ENCODE data around the gene TRMT2A. TPM values are rescaled to one million over a fixed set of nuclear protein-coding genes. Genes with fewer than 3 reads are reported as not detected.
A peak's percentile ranks its signal among the peaks of the same experiment; 100 is the strongest.

TRMT2A gene
- total RNA-seq, 2 experiments from 2014 or later = 97.5 to 118 TPM

DNA sequence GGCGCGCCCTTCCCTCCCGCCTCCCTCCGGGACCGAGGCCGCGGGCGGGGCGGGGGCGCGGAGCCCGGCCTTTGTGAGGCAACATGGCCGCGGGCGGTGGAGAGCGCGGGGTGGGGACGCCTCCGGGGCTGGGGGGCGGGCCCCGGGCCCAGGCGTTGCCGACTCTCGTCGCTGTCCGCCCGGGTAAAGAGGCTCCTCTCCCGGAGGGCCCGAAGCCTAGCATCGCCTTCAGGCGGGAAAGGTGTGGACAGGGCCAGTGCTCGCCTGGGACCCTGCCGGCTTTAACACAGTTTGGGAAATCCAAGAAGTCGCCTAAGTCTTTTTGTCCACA is 36.6 kb downstream of the TRMT2A start:
- peaks cover under 1% of the 10 kb centered on the region; the same call in 1 of the 2 replicates for H3K36me3 ChIP-seq (ENCODE audit: insufficient read depth, low read length)
- no peaks in the 10 kb centered on the region for H3K9me3 ChIP-seq (ENCODE audit: low read length)
- no TSS peak for BruUV-seq (replicated peaks)
- peaks cover 49% of the 10 kb centered on the region for H3K79me2 ChIP-seq (ENCODE audit: insufficient read depth, low read depth, low read length)
- ChIA-PET CTCF (ENCODE audit: unreplicated experiment) (interaction anchor here (1.0 kb wide), 1 partner anchor 350 kb away, joined by 4 read pairs; no protein-coding TSS in a partner anchor), POLR2A (no interaction called here)
- H3K27ac ChIP-seq (ENCODE audit: low read depth, low read length, poor library complexity, severe bottlenecking) = peak overlapping the region; percentile 70
- H4K20me1 ChIP-seq (ENCODE audit: insufficient read depth, low read length) = 0 out of 2 replicates have a peak, but pooled peaks cover 3% of the 10 kb centered on the region
- H3K4me2 ChIP-seq (ENCODE audit: low read length) = peak overlapping the region; percentile 100
- no peak for TF ChIP-seq EZH2phosphoT487 (IDR thresholded peaks at IDR 0.05; ENCODE audit: borderline replicate concordance, low read depth, low read length)
- TF ChIP-seq, protein P1, sequence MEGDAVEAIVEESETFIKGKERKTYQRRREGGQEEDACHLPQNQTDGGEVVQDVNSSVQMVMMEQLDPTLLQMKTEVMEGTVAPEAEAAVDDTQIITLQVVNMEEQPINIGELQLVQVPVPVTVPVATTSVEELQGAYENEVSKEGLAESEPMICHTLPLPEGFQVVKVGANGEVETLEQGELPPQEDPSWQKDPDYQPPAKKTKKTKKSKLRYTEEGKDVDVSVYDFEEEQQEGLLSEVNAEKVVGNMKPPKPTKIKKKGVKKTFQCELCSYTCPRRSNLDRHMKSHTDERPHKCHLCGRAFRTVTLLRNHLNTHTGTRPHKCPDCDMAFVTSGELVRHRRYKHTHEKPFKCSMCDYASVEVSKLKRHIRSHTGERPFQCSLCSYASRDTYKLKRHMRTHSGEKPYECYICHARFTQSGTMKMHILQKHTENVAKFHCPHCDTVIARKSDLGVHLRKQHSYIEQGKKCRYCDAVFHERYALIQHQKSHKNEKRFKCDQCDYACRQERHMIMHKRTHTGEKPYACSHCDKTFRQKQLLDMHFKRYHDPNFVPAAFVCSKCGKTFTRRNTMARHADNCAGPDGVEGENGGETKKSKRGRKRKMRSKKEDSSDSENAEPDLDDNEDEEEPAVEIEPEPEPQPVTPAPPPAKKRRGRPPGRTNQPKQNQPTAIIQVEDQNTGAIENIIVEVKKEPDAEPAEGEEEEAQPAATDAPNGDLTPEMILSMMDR (conservative IDR thresholded peaks at IDR 0.05; ENCODE audit: low read length) = no peak
- H2AFZ ChIP-seq (ENCODE audit: low read length) = peak overlapping the region; percentile 75
- H3K4me3 ChIP-seq (ENCODE audit: low read depth, low read length, poor library complexity, severe bottlenecking) = peak overlapping the region; percentile 99
- H3K9me2 ChIP-seq (ENCODE audit: insufficient read depth, low read length) = no peaks in the 10 kb centered on the region
- intact Hi-C loops (cut with micrococcal nuclease; ENCODE audit: unreplicated experiment) = loop anchor here (1.0 to 5.0 kb wide), 3 partner anchors 37 to 118 kb away; partner anchors contain the start of genes TANGO2 and TRMT2A
- peaks cover 40% of the 10 kb centered on the region for H3K4me1 ChIP-seq (ENCODE audit: insufficient read depth, low read length, poor library complexity, severe bottlenecking)
- peak; percentile 76 for DNase-seq (ENCODE audit: low spot score)

DNA sequence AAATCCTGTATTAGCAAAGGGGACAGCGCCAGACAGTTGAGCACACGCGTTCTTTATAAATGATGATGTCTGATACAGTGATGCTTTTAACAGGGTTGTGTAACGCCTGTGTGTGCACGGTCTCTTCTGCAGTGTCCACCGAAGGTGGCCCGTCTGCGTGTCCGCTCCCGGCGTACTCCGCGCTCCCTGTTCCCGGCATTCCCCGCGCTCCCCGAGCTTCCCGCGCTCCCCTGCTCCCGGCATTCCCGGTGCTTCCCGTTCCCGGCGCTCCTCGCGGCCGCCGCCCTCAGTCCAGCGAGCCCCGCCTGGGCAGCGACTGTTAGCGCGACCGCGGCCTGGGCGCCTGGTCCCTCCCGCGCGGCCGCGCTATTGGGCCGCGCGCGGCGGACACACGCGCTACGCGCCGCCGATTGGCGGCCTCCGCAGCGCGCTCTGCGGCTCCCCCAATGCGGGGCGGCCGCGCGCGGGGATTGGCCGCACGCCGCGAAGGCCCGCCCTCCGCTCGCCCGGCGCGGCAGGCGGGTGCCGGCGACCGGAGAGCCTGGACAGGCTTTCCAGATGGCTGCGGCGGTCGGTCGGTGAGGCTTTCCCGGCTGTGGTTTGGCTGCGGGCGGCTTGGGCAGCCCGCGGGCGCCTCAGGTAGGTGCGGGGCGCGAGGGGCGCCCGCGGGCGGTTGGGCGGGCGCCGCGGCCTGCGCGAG is 37.1 kb downstream of the TRMT2A start, which contains the start of gene DGCR8:
DGCR8 (plus strand) TSS at position 497 of the 700 bp plus-strand sequence. CDS start 5,723 bp downstream, outside the sequence.
- H3K4me2 ChIP-seq (ENCODE audit: low read length) = peak within 1 kb of the TSS; percentile 100
- ChIA-PET POLR2A (interaction anchor here (0.6 kb wide), 1 partner anchor 34 kb away, joined by 4 read pairs; no protein-coding TSS in a partner anchor), CTCF (ENCODE audit: unreplicated experiment) (interaction anchor here (1.0 kb wide), 1 partner anchor 350 kb away, joined by 4 read pairs; no protein-coding TSS in a partner anchor)
- intact Hi-C loops (cut with micrococcal nuclease; ENCODE audit: unreplicated experiment) = loop anchor here (1.0 to 5.0 kb wide), 3 partner anchors 37 to 118 kb away; partner anchors contain the start of genes TANGO2 and TRMT2A
- H3K4me3 ChIP-seq (ENCODE audit: low read depth, low read length, poor library complexity, severe bottlenecking) = peak within 1 kb of the TSS; percentile 99
- no peaks in the 10 kb centered on the region for H3K9me2 ChIP-seq (ENCODE audit: insufficient read depth, low read length)
- 0 out of 2 replicates have a peak, but pooled peaks cover 3% of the 10 kb centered on the region for H4K20me1 ChIP-seq (ENCODE audit: insufficient read depth, low read length)
- no TSS peak for BruUV-seq (replicated peaks)
- no peak for TF ChIP-seq EZH2phosphoT487 (IDR thresholded peaks at IDR 0.05; ENCODE audit: borderline replicate concordance, low read depth, low read length)
- TF ChIP-seq, protein P1 (conservative IDR thresholded peaks at IDR 0.05; ENCODE audit: low read length) = no peak
- peak; percentile 91 for DNase-seq (ENCODE audit: low spot score)
- H3K27ac ChIP-seq (ENCODE audit: low read depth, low read length, poor library complexity, severe bottlenecking) = peak within 1 kb of the TSS; percentile 70
- no peaks in the 10 kb centered on the region; the same call in 1 of the 2 replicates for H3K36me3 ChIP-seq (ENCODE audit: insufficient read depth, low read length)
- H2AFZ ChIP-seq (ENCODE audit: low read length) = peak within 1 kb of the TSS; percentile 90
- H3K79me2 ChIP-seq (ENCODE audit: insufficient read depth, low read depth, low read length) = peaks cover 44% of the 10 kb centered on the region
- peaks cover 40% of the 10 kb centered on the region for H3K4me1 ChIP-seq (ENCODE audit: insufficient read depth, low read length, poor library complexity, severe bottlenecking)
- H3K9me3 ChIP-seq (ENCODE audit: low read length) = no peaks in the 10 kb centered on the region

Data from OCI-LY7 (cell line).